T-cell (primary cell): Measurements from ENCODE around the gene SH3RF1. TPM values are rescaled to one million over a fixed set of nuclear protein-coding genes. Genes with fewer than 3 reads are reported as not detected.

Source experiments
- ATAC-seq, 4 experiments: fragments of 200-7000 bp in 3 of 4; fragments of 150-1000 bp in 1 of 4; cut with Tn5 transposase; replicated peaks in 1 of 4; 1 replicate in 3 of 4; 2 replicates in 1 of 4; pipeline ENCODE4 v1.10.0; 2021; ENCODE audit warnings: moderate library complexity in 3 of 4, mild to moderate bottlenecking in 2 of 4, moderate number of reproducible peaks in 1 of 4
- CTCF ChIA-PET, 2 donors: fragments of 300-600 bp; sonication (Branson Sonifier 250); formaldehyde crosslinking; loops; one replicate each; lab custom pipeline; 2022; ENCODE audit warnings: antibody characterized with exemption in 2 of 2; lab: Charles Lee
- POLR2A ChIA-PET, 2 donors: fragments of 300-600 bp; sonication (Branson Sonifier 250); formaldehyde crosslinking; loops; one replicate each; lab custom pipeline; 2022; ENCODE audit warnings: antibody characterized with exemption in 2 of 2; lab: Charles Lee
- DNase-seq, 35 experiments: peaks; one replicate each; pipeline versions ENCODE4 v3.0.0 to v3.0.0-alpha.2; 2013 to 2023
- H3K27ac ChIP-seq: one replicate; pipeline ENCODE4 v1.5.1; 2013; ENCODE audit warnings: low read length
- H3K27me3 ChIP-seq, 2 experiments: replicated peaks in 1 of 2; 1 replicate in 1 of 2; 2 replicates in 1 of 2; pipeline versions ENCODE4 v1.6.1 to v1.7.0; 2013; ENCODE audit warnings: low read length in 1 of 2, mixed read lengths in 1 of 2; ENCODE audit not compliant: control insufficient read depth in 2 of 2, insufficient read depth in 2 of 2; ENCODE audit errors: extremely low read depth in 1 of 2
- H3K36me3 ChIP-seq, 2 donors: 1 replicate in 1 of 2; 2 replicates in 1 of 2; pipeline versions ENCODE4 v1.6.1 to v1.7.0; 2013; ENCODE audit warnings: low read length in 1 of 2; ENCODE audit not compliant: control insufficient read depth in 2 of 2, insufficient read depth in 1 of 2; ENCODE audit errors: extremely low read depth in 1 of 2
- H3K4me1 ChIP-seq, 2 experiments: 1 replicate in 1 of 2; 2 replicates in 1 of 2; pipeline versions ENCODE4 v1.6.1 to v1.7.0; 2013; ENCODE audit warnings: low read length in 2 of 2, mixed read lengths in 1 of 2; ENCODE audit not compliant: insufficient read depth in 2 of 2, control insufficient read depth in 1 of 2; ENCODE audit errors: extremely low read depth in 1 of 2
- H3K4me3 ChIP-seq, 2 donors: 1 replicate in 1 of 2; 2 replicates in 1 of 2; pipeline versions ENCODE4 v1.5.1 to v1.7.0; 2013; ENCODE audit warnings: mild to moderate bottlenecking in 2 of 2, low read length in 1 of 2, moderate library complexity in 1 of 2; ENCODE audit not compliant: control insufficient read depth in 1 of 2; ENCODE audit errors: extremely low read depth in 1 of 2
- H3K9me3 ChIP-seq: 2 replicates; pipeline ENCODE4 v1.7.0; 2013
- H3K27ac Mint-ChIP-seq, 2 donors: one replicate each; pipeline ENCODE4 v1.8.0; 2020 to 2021; ENCODE audit warnings: mild to moderate bottlenecking in 2 of 2, mixed read lengths in 2 of 2
- H3K27me3 Mint-ChIP-seq, 2 donors: one replicate each; pipeline ENCODE4 v1.8.0; 2021 to 2022; ENCODE audit warnings: mixed read lengths in 2 of 2
- H3K36me3 Mint-ChIP-seq: one replicate; pipeline ENCODE4 v1.8.0; 2021; ENCODE audit warnings: mixed read lengths
- H3K4me1 Mint-ChIP-seq, 3 donors: one replicate each; pipeline ENCODE4 v1.8.0; 2020 to 2022; ENCODE audit warnings: mixed read lengths in 3 of 3, mild to moderate bottlenecking in 1 of 3
- H3K4me3 Mint-ChIP-seq, 3 donors: one replicate each; pipeline ENCODE4 v1.8.0; 2020 to 2022; ENCODE audit warnings: mild to moderate bottlenecking in 3 of 3, mixed read lengths in 3 of 3, moderate library complexity in 3 of 3
- H3K9me3 Mint-ChIP-seq, 3 donors: one replicate each; pipeline ENCODE4 v1.8.0; 2020 to 2022; ENCODE audit warnings: mixed read lengths in 3 of 3
- WGBS: methylation state at CpG from one replicate; pipeline ENCODE4 v1.1.5; 2013; ENCODE audit warnings: missing lambda C conversion rate; ENCODE audit not compliant: insufficient coverage; 5-methylcytosine and 5-hydroxymethylcytosine counted together
- total RNA-seq, 35 experiments: library from RNA in 6 of 35; stranded (reverse) in 6 of 35; fragments of 120-200 nt in 1 of 35; gene quantifications; one replicate each; pipeline versions ENCODE4 v1.2.1 to v1.2.4 and lab custom pipeline; 2013 to 2026

Gene SH3RF1
- total RNA-seq, 5 donors from 2014 or later (not counting 1 experiment from before 2014, with no cell fraction given) = 0.23 to 0.60 (median 0.27) TPM; not detected in 1

- H3K27me3 Mint-ChIP-seq = peaks cover 6 to 7% of the 10 kb centered on the region in 2 donors
- Histone ChIP-seq H3K4me3 (no peak overlapping the region), H3K27me3 (peaks cover 0 to 8% of the 10 kb centered on the region in 2 experiments), H3K9me3 (no peaks in the 10 kb centered on the region), H3K27ac (no peak overlapping the region), H3K4me1 (no peaks in the 10 kb centered on the region), H3K36me3 (no peaks in the 10 kb centered on the region)
- ChIA-PET CTCF (no interaction called here), POLR2A (no interaction called here)
- H3K9me3 Mint-ChIP-seq = no peaks in the 10 kb centered on the region
- no peaks in the 10 kb centered on the region for H3K36me3 Mint-ChIP-seq
- no peak for DNase-seq
- no peak overlapping the region for H3K27ac Mint-ChIP-seq
- H3K4me1 Mint-ChIP-seq = no peaks in the 10 kb centered on the region
- H3K4me3 Mint-ChIP-seq = no peak overlapping the region
- 100% methylated on average over 2 of the region's 3 CpGs for WGBS
- ATAC-seq = no peak
Observed at GRCh38 chr4:169103966-169104412, 166.8 kb downstream of the SH3RF1 start.

GRCh38 chr4:169102026-169102425 lies 168.7 kb downstream of the SH3RF1 start:
- Mint-ChIP-seq H3K4me3 (no peak overlapping the region), H3K4me1 (peaks cover 0 to 2% (median 0%) of the 10 kb centered on the region in 3 donors), H3K36me3 (no peaks in the 10 kb centered on the region), H3K27ac (no peak overlapping the region), H3K9me3 (no peaks in the 10 kb centered on the region), H3K27me3 (peaks cover 6 to 7% of the 10 kb centered on the region in 2 donors)
- CTCF ChIA-PET = interaction anchor here (0.6 to 0.7 kb wide), 2 partner anchors 155 to 409 kb away, joined by 3 read pairs; no protein-coding TSS in a partner anchor
- no peak for ATAC-seq
- WGBS = 63% methylated on average over 2 of the region's 2 CpGs
- POLR2A ChIA-PET = interaction anchor here in 1 of 2 donors (0.6 kb wide), 1 partner anchor 37 kb away, joined by 8 read pairs; no protein-coding TSS in a partner anchor
- Histone ChIP-seq H3K27me3 (peaks cover 0 to 8% of the 10 kb centered on the region in 2 experiments), H3K4me3 (no peak overlapping the region), H3K36me3 (no peaks in the 10 kb centered on the region), H3K27ac (no peak overlapping the region), H3K4me1 (no peaks in the 10 kb centered on the region), H3K9me3 (no peaks in the 10 kb centered on the region)
- DNase-seq = no peak

GRCh38 chr4:169100670-169101101 lies 170.1 kb downstream of the SH3RF1 start:
- Mint-ChIP-seq H3K36me3 (no peaks in the 10 kb centered on the region), H3K27ac (no peak overlapping the region), H3K4me3 (no peak overlapping the region), H3K4me1 (peaks cover 0 to 2% (median 0%) of the 10 kb centered on the region in 3 donors), H3K9me3 (no peaks in the 10 kb centered on the region), H3K27me3 (peaks cover 7 to 12% of the 10 kb centered on the region in 2 donors)
- ChIA-PET CTCF (no interaction called here), POLR2A (no interaction called here)
- Histone ChIP-seq H3K36me3 (no peaks in the 10 kb centered on the region), H3K4me3 (no peak overlapping the region), H3K9me3 (no peaks in the 10 kb centered on the region), H3K27me3 (peaks cover 0 to 4% of the 10 kb centered on the region in 2 experiments), H3K4me1 (no peaks in the 10 kb centered on the region), H3K27ac (no peak overlapping the region)
- ATAC-seq (no peak), DNase-seq (no peak)
- 94% methylated on average over 3 of the region's 4 CpGs for WGBS

- Histone ChIP-seq H3K4me3 (no peak overlapping the region), H3K27ac (no peak overlapping the region), H3K9me3 (no peaks in the 10 kb centered on the region), H3K27me3 (peaks cover 0 to 4% of the 10 kb centered on the region in 2 experiments), H3K4me1 (no peaks in the 10 kb centered on the region), H3K36me3 (no peaks in the 10 kb centered on the region)
- CTCF ChIA-PET = no interaction called here
- no peaks in the 10 kb centered on the region for H3K36me3 Mint-ChIP-seq
- no peaks in the 10 kb centered on the region for H3K9me3 Mint-ChIP-seq
- POLR2A ChIA-PET = interaction anchor here in 1 of 2 donors (0.6 kb wide), 1 partner anchor 40 kb away, joined by 3 read pairs; no protein-coding TSS in a partner anchor
- no CpG with 5 or more reads among the region's 3 CpGs for WGBS
- H3K27me3 Mint-ChIP-seq = peaks cover 7 to 17% of the 10 kb centered on the region in 2 donors
- H3K4me1 Mint-ChIP-seq = peaks cover 0 to 2% (median 0%) of the 10 kb centered on the region in 3 donors
- ATAC-seq (no peak), DNase-seq (no peak)
- no peak overlapping the region for H3K27ac Mint-ChIP-seq
- no peak overlapping the region for H3K4me3 Mint-ChIP-seq
Observed at GRCh38 chr4:169099771-169100180, 171.0 kb downstream of the SH3RF1 start.

- Mint-ChIP-seq H3K4me1 (peaks cover 0 to 2% (median 0%) of the 10 kb centered on the region in 3 donors), H3K27me3 (peaks cover 5 to 14% of the 10 kb centered on the region in 2 donors), H3K4me3 (no peak overlapping the region), H3K36me3 (no peaks in the 10 kb centered on the region), H3K9me3 (no peaks in the 10 kb centered on the region), H3K27ac (no peak overlapping the region)
- no peak for ATAC-seq
- H3K36me3 ChIP-seq = no peaks in the 10 kb centered on the region
- H3K9me3 ChIP-seq = no peaks in the 10 kb centered on the region
- no peak overlapping the region for H3K4me3 ChIP-seq
- POLR2A ChIA-PET = no interaction called here
- no peaks in the 10 kb centered on the region for H3K4me1 ChIP-seq
- DNase-seq = no peak
- CTCF ChIA-PET = no interaction called here
- WGBS = 62% methylated on average over 2 of the region's 4 CpGs
- no peak overlapping the region for H3K27ac ChIP-seq
- peaks cover 0 to 4% of the 10 kb centered on the region in 2 experiments for H3K27me3 ChIP-seq
Observed at GRCh38 chr4:169098969-169099690, 171.6 kb downstream of the SH3RF1 start.

- Mint-ChIP-seq H3K27me3 (peaks cover 2 to 11% of the 10 kb centered on the region in 2 donors), H3K36me3 (no peaks in the 10 kb centered on the region), H3K4me1 (peaks cover 0 to 2% (median 0%) of the 10 kb centered on the region in 3 donors), H3K9me3 (no peaks in the 10 kb centered on the region), H3K27ac (no peak overlapping the region), H3K4me3 (no peak overlapping the region)
- DNase-seq = no peak
- H3K27ac ChIP-seq = no peak overlapping the region
- no peak overlapping the region for H3K4me3 ChIP-seq
- POLR2A ChIA-PET = no interaction called here
- no peaks in the 10 kb centered on the region for H3K9me3 ChIP-seq
- CTCF ChIA-PET = no interaction called here
- no peaks in the 10 kb centered on the region for H3K27me3 ChIP-seq
- no peaks in the 10 kb centered on the region for H3K4me1 ChIP-seq
- no peak for ATAC-seq
- H3K36me3 ChIP-seq = no peaks in the 10 kb centered on the region
- WGBS = 58% methylated on average over 2 of the region's 2 CpGs
Observed at GRCh38 chr4:169098532-169098931, 172.2 kb downstream of the SH3RF1 start.
